B cell (primary cell): ENCODE measurements around the gene CBLN3. TPM values are rescaled to one million over a fixed set of nuclear protein-coding genes. Genes with fewer than 3 reads are reported as not detected.

Source experiments
- ATAC-seq: fragments of 200-7000 bp; cut with Tn5 transposase; one replicate; pipeline ENCODE4 v1.10.0; 2021; ENCODE audit warnings: low read depth, mild to moderate bottlenecking, moderate number of reproducible peaks, moderate library complexity
- CTCF ChIA-PET: fragments of 350-600 bp; sonication (Branson Sonifier 250); formaldehyde crosslinking; loops from one replicate; lab custom pipeline; 2021; ENCODE audit warnings: antibody characterized with exemption, inconsistent platforms; lab: Charles Lee
- POLR2A ChIA-PET: fragments of 350-600 bp; sonication (Branson Sonifier 250); formaldehyde crosslinking; loops from one replicate; lab custom pipeline; 2021; ENCODE audit warnings: antibody characterized with exemption; lab: Charles Lee
- DNase-seq: peaks from one replicate; pipeline ENCODE4 v3.0.0; 2013
- H2AFZ ChIP-seq: 2 replicates; pipeline ENCODE4 v1.6.1; 2012; ENCODE audit warnings: mild to moderate bottlenecking, low read depth, low read length; ENCODE audit not compliant: insufficient read depth, poor library complexity, severe bottlenecking
- H3K27ac ChIP-seq, 2 donors: 1 replicate in 1 of 2; 2 replicates in 1 of 2; pipeline ENCODE4 v1.5.1; 2012 to 2013; ENCODE audit warnings: low read length in 2 of 2, mild to moderate bottlenecking in 2 of 2, moderate library complexity in 1 of 2
- H3K27me3 ChIP-seq, 4 experiments: fragments of 200-600 bp in 1 of 4; sonication (generic) in 1 of 4; replicated peaks in 1 of 4; 1 replicate in 2 of 4; 2 replicates in 2 of 4; pipeline versions ENCODE4 v1.6.1 to v1.7.0; 2013 to 2016; ENCODE audit warnings: low read length in 3 of 4, mild to moderate bottlenecking in 2 of 4, mixed read lengths in 1 of 4, moderate library complexity in 1 of 4; ENCODE audit not compliant: insufficient read depth in 4 of 4, control insufficient read depth in 3 of 4; ENCODE audit errors: control extremely low read depth in 1 of 4
- H3K36me3 ChIP-seq, 2 experiments: replicated peaks in 1 of 2; 1 replicate in 1 of 2; 2 replicates in 1 of 2; pipeline versions ENCODE4 v1.6.1 to v1.7.1; 2013; ENCODE audit warnings: low read length in 1 of 2; ENCODE audit not compliant: insufficient read depth in 2 of 2, control insufficient read depth in 1 of 2; ENCODE audit errors: control extremely low read depth in 1 of 2, extremely low read depth in 1 of 2
- H3K4me1 ChIP-seq, 2 donors: fragments of 200-600 bp in 1 of 2; sonication (generic) in 1 of 2; 1 replicate in 1 of 2; 2 replicates in 1 of 2; pipeline versions ENCODE4 v1.5.1 to v1.6.1; 2013 to 2017; ENCODE audit warnings: low read length in 2 of 2; ENCODE audit not compliant: control insufficient read depth in 2 of 2, insufficient read depth in 2 of 2
- H3K4me2 ChIP-seq: replicated peaks from 2 replicates; pipeline ENCODE3; 2012; ENCODE audit warnings: mild to moderate bottlenecking, low read depth, low read length; ENCODE audit not compliant: poor library complexity, severe bottlenecking
- H3K4me3 ChIP-seq, 5 experiments: fragments of 200-600 bp in 1 of 5; sonication (generic) in 1 of 5; 1 replicate in 3 of 5; 2 replicates in 2 of 5; pipeline versions ENCODE4 v1.5.1 to v1.7.0; 2011 to 2016; ENCODE audit warnings: low read length in 4 of 5, mild to moderate bottlenecking in 4 of 5, low read depth in 2 of 5, control low read depth in 1 of 5, moderate library complexity in 1 of 5; ENCODE audit not compliant: insufficient read depth in 1 of 5; ENCODE audit errors: control extremely low read depth in 1 of 5, extremely low read depth in 1 of 5
- H3K79me2 ChIP-seq: fragments of 200-600 bp; sonication (generic); one replicate; pipeline ENCODE4 v1.6.0; 2016; ENCODE audit warnings: low read length; ENCODE audit not compliant: control insufficient read depth, insufficient read depth
- H3K9ac ChIP-seq: fragments of 200-600 bp; sonication (generic); 2 replicates; pipeline ENCODE4 v1.6.1; 2017; ENCODE audit warnings: mild to moderate bottlenecking, low read length, moderate library complexity
- H3K9me3 ChIP-seq, 3 donors: one replicate each; pipeline versions ENCODE4 v1.6.1 to v1.7.1; 2013; ENCODE audit warnings: low read length in 2 of 3; ENCODE audit not compliant: control insufficient read depth in 2 of 3, insufficient read depth in 1 of 3; ENCODE audit errors: control extremely low read depth in 1 of 3
- H4K20me1 ChIP-seq: 2 replicates; pipeline ENCODE4 v1.6.0; 2012; ENCODE audit warnings: mild to moderate bottlenecking, low read length; ENCODE audit not compliant: insufficient read depth, control insufficient read depth, poor library complexity, severe bottlenecking
- H3K27ac Mint-ChIP-seq: one replicate; pipeline ENCODE4 v1.8.0; 2021; ENCODE audit warnings: mixed read lengths
- H3K27me3 Mint-ChIP-seq: one replicate; pipeline ENCODE4 v1.8.0; 2021; ENCODE audit warnings: mixed read lengths
- H3K4me1 Mint-ChIP-seq: one replicate; pipeline ENCODE4 v1.8.0; 2021; ENCODE audit warnings: mixed read lengths
- H3K4me3 Mint-ChIP-seq: one replicate; pipeline ENCODE4 v1.8.0; 2021; ENCODE audit warnings: mixed read lengths
- H3K9me3 Mint-ChIP-seq: one replicate; pipeline ENCODE4 v1.8.0; 2022; ENCODE audit warnings: mixed read lengths; ENCODE audit not compliant: insufficient read depth
- EZH2 ChIP-seq: IDR thresholded peaks from 2 replicates; pipeline ENCODE4 v1.6.1; 2012; ENCODE audit warnings: borderline replicate concordance, low read depth, mild to moderate bottlenecking, moderate library complexity, low read length; ENCODE audit not compliant: insufficient read depth, poor library complexity, severe bottlenecking
- WGBS: methylation state at CpG from one replicate; pipeline ENCODE4 v1.1.5; 2013; ENCODE audit warnings: missing lambda C conversion rate; ENCODE audit not compliant: insufficient coverage; 5-methylcytosine and 5-hydroxymethylcytosine counted together
- intact Hi-C: fragments of 100-400 bp; cut with micrococcal nuclease; formaldehyde crosslinking; loops from one replicate; pipeline ENCODE4 v1.10.0; 2022
- polyA plus RNA-seq: library from polyadenylated mRNA; depleted of rRNA; stranded (reverse); fragments of >200 nt; gene quantifications from 2 replicates; pipeline ENCODE4 v1.2.3, GENCODE V29; 2012
- total RNA-seq, 2 donors: library from RNA; stranded (reverse); fragments of 120-200 nt in 1 of 2; gene quantifications; 1 replicate in 1 of 2; 2 replicates in 1 of 2; pipeline versions ENCODE4 v1.2.3 to v1.2.4, GENCODE V29; 2013 to 2022
- TF ChIP-seq, protein P1 (sequence below): fragments of 200-600 bp; IDR thresholded peaks from one replicate; pipeline ENCODE4 v1.8.0; 2022; ENCODE audit warnings: antibody characterized with exemption, mild to moderate bottlenecking

Gene CBLN3
- total and polyA plus RNA-seq, 2 donors (not counting 1 experiment from before 2014, with no cell fraction given), result 35.0 to 134 TPM

DNA sequence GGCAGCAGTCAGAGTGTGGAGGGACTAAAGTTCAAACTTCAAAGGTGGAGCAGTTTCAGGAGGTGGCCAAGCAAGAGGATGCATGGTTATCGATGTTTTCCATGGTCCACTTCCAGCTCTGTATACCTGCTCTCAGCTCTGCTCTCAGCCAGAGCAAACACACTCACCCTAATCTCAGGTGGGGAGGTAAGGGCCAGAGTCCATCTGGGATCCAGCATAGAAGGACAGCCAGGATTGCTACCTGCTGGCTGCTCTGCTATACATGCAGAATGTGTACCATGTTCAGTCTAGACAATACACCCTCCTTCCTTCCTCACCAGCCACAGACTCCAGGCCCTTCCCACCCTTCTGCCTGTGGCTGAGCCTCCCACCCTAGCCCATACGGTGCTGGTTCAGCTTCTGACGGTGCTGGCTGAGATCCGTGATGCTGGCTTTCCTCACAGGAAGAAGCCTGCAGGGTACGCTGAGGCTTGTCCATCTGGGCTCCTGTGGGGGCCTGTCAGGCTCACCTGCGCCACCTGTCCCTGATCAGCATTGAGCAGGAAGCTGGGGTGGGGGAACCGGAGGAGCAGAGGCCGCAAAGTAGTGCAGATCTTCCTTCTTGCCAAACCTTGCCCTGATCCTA, 2.4 kb downstream of the CBLN3 start:
- Histone ChIP-seq H3K9me3 (no peaks in the 10 kb centered on the region), H3K9ac (no peak overlapping the region), H3K27ac (no peak overlapping the region), H3K4me1 (peaks cover 27 to 41% of the 10 kb centered on the region in 2 donors), H3K36me3 (peaks cover 0 to 8% of the 10 kb centered on the region in 2 experiments), H3K4me2 (no peak overlapping the region), H3K27me3 (no peaks in the 10 kb centered on the region), H2AFZ (no peak overlapping the region), H3K4me3 (no peak overlapping the region), H3K79me2 (peaks cover 34% of the 10 kb centered on the region), H4K20me1 (peaks cover 12% of the 10 kb centered on the region)
- DNase-seq (no peak), ATAC-seq (no peak)
- intact Hi-C loops, result no loop called here
- Mint-ChIP-seq H3K27me3 (no peaks in the 10 kb centered on the region), H3K27ac (peak overlapping the region; percentile 69), H3K4me1 (peaks cover 23% of the 10 kb centered on the region), H3K4me3 (no peak overlapping the region), H3K9me3 (no peaks in the 10 kb centered on the region)
- ChIA-PET CTCF (interaction anchor here (1.3 to 17.4 kb wide), 2 partner anchors 9 to 93 kb away, joined by 5 to 650 read pairs; partner anchors contain the start of genes ADCY4 and RIPK3), POLR2A (no interaction called here)
- WGBS, result 30% methylated on average over 5 of the region's 8 CpGs
- TF ChIP-seq EZH2, result no peak
- TF ChIP-seq, protein P1, sequence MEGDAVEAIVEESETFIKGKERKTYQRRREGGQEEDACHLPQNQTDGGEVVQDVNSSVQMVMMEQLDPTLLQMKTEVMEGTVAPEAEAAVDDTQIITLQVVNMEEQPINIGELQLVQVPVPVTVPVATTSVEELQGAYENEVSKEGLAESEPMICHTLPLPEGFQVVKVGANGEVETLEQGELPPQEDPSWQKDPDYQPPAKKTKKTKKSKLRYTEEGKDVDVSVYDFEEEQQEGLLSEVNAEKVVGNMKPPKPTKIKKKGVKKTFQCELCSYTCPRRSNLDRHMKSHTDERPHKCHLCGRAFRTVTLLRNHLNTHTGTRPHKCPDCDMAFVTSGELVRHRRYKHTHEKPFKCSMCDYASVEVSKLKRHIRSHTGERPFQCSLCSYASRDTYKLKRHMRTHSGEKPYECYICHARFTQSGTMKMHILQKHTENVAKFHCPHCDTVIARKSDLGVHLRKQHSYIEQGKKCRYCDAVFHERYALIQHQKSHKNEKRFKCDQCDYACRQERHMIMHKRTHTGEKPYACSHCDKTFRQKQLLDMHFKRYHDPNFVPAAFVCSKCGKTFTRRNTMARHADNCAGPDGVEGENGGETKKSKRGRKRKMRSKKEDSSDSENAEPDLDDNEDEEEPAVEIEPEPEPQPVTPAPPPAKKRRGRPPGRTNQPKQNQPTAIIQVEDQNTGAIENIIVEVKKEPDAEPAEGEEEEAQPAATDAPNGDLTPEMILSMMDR, result no peak

DNA sequence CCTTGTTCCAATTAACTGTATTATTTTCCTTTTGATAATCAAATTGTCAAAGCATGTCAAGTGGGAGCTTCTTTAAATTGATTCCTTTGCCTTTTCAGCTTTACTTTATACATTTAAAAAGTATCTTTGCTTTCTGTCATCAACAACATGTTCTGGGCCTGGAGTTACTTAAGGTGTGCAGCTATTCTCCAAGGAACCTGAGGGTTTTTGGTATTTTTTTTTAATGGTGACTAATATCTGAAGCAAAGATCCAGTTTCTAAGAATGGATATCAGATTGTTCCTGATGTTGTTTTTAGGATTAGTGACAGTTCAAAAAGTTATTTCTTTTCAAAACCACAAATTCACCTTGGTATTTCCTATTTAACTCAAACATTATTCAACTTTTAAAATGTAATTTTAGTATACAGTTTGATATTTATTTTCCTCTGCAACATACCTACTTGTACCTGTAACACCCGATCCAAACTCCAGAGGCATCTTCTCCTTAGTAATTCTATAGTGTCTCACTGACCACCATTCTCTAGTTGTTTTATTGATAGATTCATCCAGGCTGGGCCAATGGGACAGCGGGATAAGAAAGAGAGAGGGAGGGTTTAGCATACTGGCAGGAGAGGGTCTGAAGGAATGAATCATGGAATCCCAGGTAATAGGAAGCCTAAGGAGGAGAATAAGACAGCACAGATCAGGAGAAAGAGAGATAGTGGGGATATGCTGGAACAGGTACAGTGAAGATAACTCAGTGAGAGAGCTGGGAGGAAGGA, 3.1 kb downstream of the CBLN3 start:
- Histone ChIP-seq H3K27ac (no peak overlapping the region), H3K36me3 (peaks cover 0 to 3% of the 10 kb centered on the region in 2 experiments), H3K4me3 (no peak overlapping the region), H2AFZ (no peak overlapping the region), H3K4me2 (no peak overlapping the region), H3K79me2 (peaks cover 27% of the 10 kb centered on the region), H3K9me3 (no peaks in the 10 kb centered on the region), H3K27me3 (no peaks in the 10 kb centered on the region), H4K20me1 (peaks cover 5% of the 10 kb centered on the region), H3K9ac (no peak overlapping the region), H3K4me1 (peaks cover 20 to 34% of the 10 kb centered on the region in 2 donors)
- ChIA-PET POLR2A (no interaction called here), CTCF (interaction anchor here (1.8 to 17.4 kb wide), 3 partner anchors 13 to 92 kb away, joined by 8 to 650 read pairs (median 21); partner anchors contain the start of genes ADCY4 and RIPK3)
- 100% methylated on average over 1 of the region's 2 CpGs for WGBS
- ATAC-seq (no peak), DNase-seq (no peak)
- Mint-ChIP-seq H3K4me1 (peaks cover 16% of the 10 kb centered on the region), H3K9me3 (no peaks in the 10 kb centered on the region), H3K27ac (peak overlapping the region; percentile 69), H3K4me3 (no peak overlapping the region), H3K27me3 (no peaks in the 10 kb centered on the region)
- TF ChIP-seq, protein P1, result no peak
- no peak for TF ChIP-seq EZH2
- intact Hi-C loops, result no loop called here
